ENCODE results near the gene KDM4F.
"Not testable (repeated sequence)": the region's sequence is repeated elsewhere in the genome, so short reads cannot be mapped to it uniquely, and the experiment has no call there.

The KDM4F gene

DNA sequence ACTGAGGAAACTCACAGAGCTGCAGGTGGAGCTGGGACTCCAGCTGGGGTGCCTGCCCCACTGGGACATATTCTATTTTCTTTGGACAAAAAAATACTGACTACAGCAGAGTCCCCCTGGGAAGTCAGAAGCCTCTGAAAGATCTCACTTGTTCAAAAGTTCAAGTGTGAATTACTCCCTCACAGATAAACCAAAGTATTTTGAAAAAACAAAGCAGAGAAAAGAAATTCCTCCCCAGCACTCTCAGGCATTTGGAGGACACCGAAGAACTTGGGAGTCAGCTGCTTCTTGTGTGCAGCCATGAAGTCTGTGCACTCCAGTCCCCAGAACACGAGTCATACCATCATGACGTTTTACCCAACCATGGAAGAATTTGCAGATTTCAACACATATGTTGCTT lies at the start of gene KDM4F:
TSS of gene KDM4F (plus strand) at position 301 of the 400 bp plus-strand sequence.
- DNase-seq = not testable (repeated sequence)

- DNase-seq = no peak
Measured at GRCh38 chr11:95003716-95004115, 45.5 kb upstream of the KDM4F start.

DNA sequence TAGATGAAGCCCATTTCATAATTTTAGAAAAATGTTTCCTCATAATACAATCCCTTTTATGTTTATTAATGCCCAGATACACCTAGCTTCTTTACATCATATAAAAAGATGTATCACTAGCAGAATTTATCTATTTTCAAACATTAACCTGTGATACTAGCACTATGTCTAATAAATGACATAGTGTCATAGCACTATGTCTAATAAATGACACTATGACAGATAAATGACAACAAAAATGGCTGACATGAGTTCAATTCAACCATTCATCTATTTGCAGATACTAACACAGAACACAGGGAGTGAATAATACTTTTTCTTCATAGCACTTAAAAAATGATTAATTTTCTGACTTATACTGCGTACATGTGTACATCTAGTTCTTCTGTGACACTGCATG lies 43.6 kb upstream of the KDM4F start:
- no peak for DNase-seq

DNA sequence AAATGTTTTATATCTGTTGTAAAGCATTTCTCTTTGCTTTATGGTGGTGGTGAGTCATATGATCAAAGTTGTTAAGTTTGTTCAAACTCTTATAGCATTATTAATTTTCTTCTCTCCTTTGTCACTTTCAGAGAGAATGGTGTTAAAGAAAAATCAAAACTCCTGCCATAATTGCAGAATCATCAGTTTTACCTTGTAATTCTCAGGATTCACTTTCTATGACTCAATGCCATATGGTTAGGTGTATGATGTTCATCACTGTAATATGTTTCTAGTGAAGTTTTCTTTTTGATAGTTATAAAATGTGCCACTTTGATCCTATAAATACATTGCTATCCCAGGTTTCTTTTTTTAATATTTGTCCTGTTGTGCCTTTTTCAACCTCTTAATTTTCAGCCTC lies 37.8 kb upstream of the KDM4F start:
- DNase-seq = no peak

GRCh38 chr11:95014184-95014821 lies 34.9 kb upstream of the KDM4F start:
- DNase-seq = no peak

DNA sequence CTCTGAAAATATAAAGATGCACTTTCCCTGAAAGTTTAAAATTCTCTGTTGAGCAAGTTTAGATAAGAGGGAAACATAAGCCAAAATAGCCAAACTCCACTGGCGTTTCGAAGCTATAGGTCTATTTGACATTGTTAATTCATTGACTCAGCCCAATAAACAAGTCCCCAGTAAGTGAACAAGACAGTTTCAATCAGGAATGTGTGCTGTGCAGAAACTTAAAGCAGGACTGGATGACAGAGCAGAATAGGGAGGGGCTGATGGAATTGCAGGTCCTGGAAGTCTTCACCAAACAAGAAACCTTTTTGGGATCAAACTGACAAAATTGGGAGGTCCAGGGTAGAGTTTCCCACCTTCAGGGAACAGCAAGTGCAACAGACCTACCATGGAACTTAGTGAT lies 33.1 kb upstream of the KDM4F start:
- DNase-seq = no peak

DNA sequence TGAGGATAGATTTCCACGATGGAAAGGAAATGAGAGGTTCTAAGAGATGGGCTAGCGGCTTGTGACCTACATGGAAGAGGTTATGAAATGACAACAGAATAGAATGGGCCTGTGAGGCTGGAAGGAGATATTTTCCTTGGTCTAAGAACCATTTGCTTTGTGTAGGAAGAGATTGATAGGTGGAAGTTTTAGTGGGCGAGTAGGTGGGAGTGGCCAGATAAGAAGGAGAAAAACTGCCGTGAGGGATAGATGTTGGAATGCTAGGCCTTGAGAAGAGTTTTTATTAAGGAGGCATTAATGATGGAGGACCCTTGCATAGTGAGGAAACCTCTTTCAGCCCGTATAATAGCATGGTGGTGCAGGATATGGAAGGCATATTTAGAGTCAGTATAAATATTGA lies 27.8 kb upstream of the KDM4F start:
- not testable (repeated sequence) for DNase-seq

- DNase-seq = no peak
Measured at GRCh38 chr11:95024958-95025357, 24.3 kb upstream of the KDM4F start, which contains the start of gene KDM4E. KDM4E (plus strand) TSS chr11:95025258; CDS start chr11:95025558, 300 bp downstream.

DNA sequence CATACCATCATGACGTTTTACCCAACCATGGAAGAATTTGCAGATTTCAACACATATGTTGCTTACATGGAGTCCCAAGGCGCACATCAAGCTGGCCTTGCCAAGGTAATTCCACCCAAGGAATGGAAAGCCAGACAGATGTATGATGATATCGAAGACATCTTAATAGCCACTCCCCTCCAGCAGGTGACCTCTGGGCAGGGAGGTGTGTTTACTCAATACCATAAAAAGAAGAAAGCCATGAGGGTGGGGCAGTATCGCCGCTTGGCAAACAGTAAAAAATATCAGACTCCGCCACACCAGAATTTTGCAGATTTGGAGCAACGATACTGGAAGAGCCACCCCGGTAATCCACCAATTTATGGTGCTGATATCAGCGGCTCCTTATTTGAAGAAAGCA lies 23.6 kb upstream of the KDM4F start:
- not testable (repeated sequence) for DNase-seq

DNA sequence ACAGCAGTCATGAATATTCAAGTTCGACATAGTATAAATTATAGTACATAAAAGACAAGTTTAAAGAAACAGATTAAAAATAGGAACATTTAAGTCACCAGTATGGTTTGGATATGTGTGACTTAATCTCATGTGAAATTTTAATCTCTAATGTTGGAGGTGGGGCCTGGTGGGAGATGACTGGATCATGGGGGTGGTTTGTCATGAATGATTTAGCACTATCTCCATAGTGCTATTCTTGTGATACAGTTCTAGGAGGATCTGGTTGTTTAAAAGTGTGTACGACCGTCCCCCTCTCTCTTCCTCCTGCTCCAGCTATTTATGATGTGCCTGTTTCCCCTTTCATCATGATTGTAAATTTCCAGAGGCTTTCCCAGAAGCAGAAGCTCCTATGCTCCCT lies 20.9 kb upstream of the KDM4F start:
- DNase-seq = no peak

- DNase-seq = no peak
Measured at GRCh38 chr11:95033051-95033450, 16.2 kb upstream of the KDM4F start.

GRCh38 chr11:95035316-95035715 lies 13.9 kb upstream of the KDM4F start:
- DNase-seq = no peak

- peak; percentile 12 for DNase-seq
Measured at GRCh38 chr11:95037356-95038035, 11.7 kb upstream of the KDM4F start.

DNA sequence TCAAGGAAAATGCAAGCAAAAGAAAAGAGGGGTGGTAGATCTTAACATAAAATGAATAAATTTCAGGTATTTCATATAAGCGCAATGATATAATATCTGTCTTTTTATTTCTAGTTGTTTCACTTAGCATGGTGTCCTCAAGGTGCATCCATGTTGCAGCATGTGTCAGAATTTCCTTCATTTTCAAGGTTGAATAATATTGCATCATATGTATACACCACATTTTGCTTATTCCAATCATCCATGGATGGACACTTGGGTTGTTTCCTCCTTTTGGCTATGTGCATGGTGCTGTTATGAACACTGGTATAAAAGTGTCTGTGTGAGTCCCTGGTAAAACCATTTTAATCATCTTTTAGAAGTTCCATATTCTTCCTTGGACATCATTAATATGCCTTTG lies 7.0 kb upstream of the KDM4F start:
- DNase-seq = no peak

GRCh38 chr11:95042906-95043305 lies 6.3 kb upstream of the KDM4F start:
- DNase-seq = no peak

DNA sequence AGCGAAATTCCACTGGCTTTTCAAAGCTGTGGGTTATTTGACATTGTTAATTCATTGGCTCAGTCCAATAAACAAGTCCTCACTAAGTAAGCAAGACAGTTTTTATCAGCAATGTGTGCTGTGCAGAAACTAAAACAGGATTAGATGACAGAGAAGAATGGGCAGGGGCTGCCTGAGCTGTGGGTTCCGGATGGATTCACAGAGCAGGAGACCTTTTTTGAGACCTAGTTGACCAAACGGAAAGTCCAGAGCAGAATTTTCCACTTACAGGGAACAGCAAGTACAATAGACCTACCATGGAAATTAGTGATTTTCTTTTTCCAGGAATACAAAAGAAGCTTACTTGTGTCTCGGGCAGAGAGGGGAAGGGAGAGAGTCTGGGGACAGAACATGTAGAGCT lies 5.2 kb upstream of the KDM4F start:
- no peak for DNase-seq

GRCh38 chr11:95045812-95046211 lies 3.4 kb upstream of the KDM4F start:
- DNase-seq = no peak

DNA sequence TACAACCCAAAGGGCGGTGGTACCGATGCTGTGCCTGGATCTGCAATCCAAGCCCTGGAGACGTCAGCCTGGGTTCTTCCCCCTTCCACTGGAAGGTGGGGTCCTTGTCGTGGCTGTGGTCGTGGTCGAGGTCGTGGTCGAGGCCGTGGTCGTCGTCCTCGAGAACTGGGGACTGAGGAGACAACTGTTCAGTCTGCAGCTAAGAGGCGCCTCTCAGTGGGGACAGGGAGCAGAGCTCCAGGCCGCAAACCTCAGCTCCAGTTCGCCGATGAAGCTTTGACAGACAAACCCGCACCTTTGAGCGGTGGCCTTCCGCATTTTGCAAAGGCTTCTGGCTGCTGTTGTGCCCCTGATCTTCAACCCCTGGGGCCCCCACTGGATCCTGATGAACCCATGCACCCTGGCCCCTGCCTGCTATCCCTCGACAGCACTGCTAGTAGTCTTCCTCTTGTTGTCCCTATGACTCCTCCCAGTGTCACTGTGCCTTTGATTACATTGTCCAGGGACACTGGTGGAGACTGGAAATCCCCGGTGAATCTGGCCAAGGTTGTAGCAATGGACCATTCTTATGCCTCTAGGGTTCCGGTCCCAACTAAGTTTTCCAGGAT lies 1.5 kb downstream of the KDM4F start:
- DNase-seq = no peak

GRCh38 chr11:95054356-95054755 lies 5.1 kb downstream of the KDM4F start:
- no peak for DNase-seq

DNA sequence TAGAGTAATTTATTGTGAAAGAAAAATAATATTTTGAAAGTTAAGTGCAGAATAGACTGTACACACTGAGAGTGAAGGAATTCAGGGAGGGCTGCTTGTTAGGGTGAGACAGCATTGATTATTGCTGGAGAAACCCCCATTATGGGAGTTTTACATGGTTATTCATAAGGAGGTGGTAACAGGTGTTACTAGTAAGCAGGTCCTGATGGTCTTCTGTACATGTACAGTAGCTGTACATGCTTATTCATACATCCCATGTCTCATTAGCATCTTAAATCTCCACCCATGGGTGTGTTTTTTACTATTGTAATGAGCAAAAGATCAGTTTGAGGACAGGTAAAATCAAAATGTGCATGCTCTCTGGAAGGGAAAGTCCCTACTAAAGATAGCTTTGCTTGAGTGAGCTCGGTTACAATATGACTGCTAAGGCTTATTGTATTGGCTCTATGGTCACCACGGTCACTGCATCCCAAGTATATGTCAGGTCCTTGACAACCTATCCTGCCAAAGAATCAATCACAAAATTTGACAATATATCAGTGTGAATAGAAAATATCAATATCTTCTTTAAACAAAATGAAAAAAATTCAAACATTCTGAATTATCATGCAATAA lies 6.2 kb downstream of the KDM4F start:
- DNase-seq = no peak

DNA sequence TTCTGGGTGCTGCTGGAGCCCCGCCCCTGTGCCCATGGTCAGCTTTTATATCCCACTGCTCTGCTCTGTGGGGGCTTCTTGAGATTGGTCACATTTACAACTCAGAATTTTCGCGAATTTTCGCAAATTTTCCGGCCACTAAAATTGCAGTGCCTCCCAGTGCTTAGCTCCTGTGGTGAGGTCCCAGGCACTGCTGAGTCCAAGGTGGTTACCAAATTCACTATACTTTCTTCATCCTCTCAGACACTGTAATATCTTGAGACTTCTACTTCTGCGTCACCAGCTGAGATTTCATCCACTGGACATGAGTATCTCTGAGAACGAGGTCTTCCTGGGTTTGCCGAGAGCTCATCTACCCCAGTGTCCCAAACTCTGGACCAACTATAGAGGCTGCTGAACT lies 8.7 kb downstream of the KDM4F start:
- DNase-seq = no peak

- no peak for DNase-seq
Measured at GRCh38 chr11:95058621-95059020, 9.4 kb downstream of the KDM4F start.

GRCh38 chr11:95059046-95059445 lies 9.8 kb downstream of the KDM4F start:
- no peak for DNase-seq

- DNase-seq = no peak
Measured at GRCh38 chr11:95065336-95065735, 16.1 kb downstream of the KDM4F start.

All from CD4-positive, alpha-beta T cell treated with Interleukin-17A for 4 hours (primary cell).